HepG2 (cell line): ENCODE measurements around the gene TUBG2. TPM values are rescaled to one million over a fixed set of nuclear protein-coding genes. Genes with fewer than 3 reads are reported as not detected.

Experiments used
- ATF7-NPFF ChIP-seq: sonication (generic); formaldehyde crosslinking; IDR thresholded peaks from 2 replicates; pipeline ENCODE4 v1.8.1; 2023; ENCODE audit warnings: mild to moderate bottlenecking, low read depth, missing genetic modification reagents, moderate library complexity
- FOXK1 ChIP-seq: sonication (generic); formaldehyde crosslinking; IDR thresholded peaks from 2 replicates; pipeline ENCODE4 v1.4.0; 2020; ENCODE audit warnings: low read depth, missing genetic modification reagents, borderline replicate concordance
- HOXA3 ChIP-seq: sonication (generic); formaldehyde crosslinking; IDR thresholded peaks from 2 replicates; pipeline ENCODE4 v1.5.0; 2020; ENCODE audit warnings: missing genetic modification reagents
- KDM3A ChIP-seq: IDR thresholded peaks from 2 replicates; pipeline ENCODE4 v1.6.1; 2018; ENCODE audit warnings: low read depth, missing compliant biosample characterization
- MATR3 ChIP-seq: sonication (generic); formaldehyde crosslinking; IDR thresholded peaks from 2 replicates; pipeline ENCODE4 v1.4.0; 2020; ENCODE audit warnings: missing genetic modification reagents
- MTA1 ChIP-seq: sonication (generic); formaldehyde crosslinking; IDR thresholded peaks from 2 replicates; pipeline ENCODE4 v1.4.0; 2020; ENCODE audit warnings: missing genetic modification reagents, mild to moderate bottlenecking, borderline replicate concordance
- NFE2L2 ChIP-seq: fragments of 150-350 bp; IDR thresholded peaks from 2 replicates; pipeline ENCODE4 v1.6.1; 2014; ENCODE audit warnings: low read length
- PAF1 ChIP-seq: IDR thresholded peaks from 2 replicates; pipeline ENCODE4 v1.6.1; 2016; ENCODE audit warnings: missing genetic modification reagents, missing compliant biosample characterization
- RFXANK ChIP-seq: IDR thresholded peaks from 2 replicates; pipeline ENCODE4 v1.6.1; 2016
- SP5 ChIP-seq: IDR thresholded peaks from 2 replicates; pipeline ENCODE4 v1.6.1; 2016; ENCODE audit warnings: low read depth, borderline replicate concordance
- ZNF451 ChIP-seq: sonication (generic); formaldehyde crosslinking; IDR thresholded peaks from 2 replicates; pipeline ENCODE4 v1.5.0; 2020; ENCODE audit warnings: mild to moderate bottlenecking, missing genetic modification reagents
- ZNF768 ChIP-seq: sonication (generic); formaldehyde crosslinking; IDR thresholded peaks from 2 replicates; pipeline ENCODE4 v1.4.0; 2020; ENCODE audit warnings: missing genetic modification reagents
- ZNF782 ChIP-seq: sonication (generic); formaldehyde crosslinking; IDR thresholded peaks from 2 replicates; pipeline ENCODE4 v1.4.0; 2020; ENCODE audit warnings: missing genetic modification reagents, mild to moderate bottlenecking, borderline replicate concordance
- polyA plus RNA-seq, 8 experiments: library from polyadenylated mRNA; depleted of rRNA in 3 of 8; stranded (reverse) in 7 of 8; unstranded in 1 of 8; fragments of >200 nt; fragmentation: Illumina TruSeq in 4 of 8; extraction: Trizol in 4 of 8; gene quantifications; 2 replicates each; pipeline versions ENCODE4 v1.2.1 to v1.2.3, GENCODE V29; 2011 to 2016; ENCODE audit warnings: low read depth in 4 of 8, missing spikeins in 1 of 8, mixed read lengths in 1 of 8; ENCODE audit not compliant: insufficient read depth in 1 of 8
- total RNA-seq, 5 experiments: library from RNA; depleted of rRNA; stranded (reverse); fragments of >200 nt; fragmentation: Illumina TruSeq; extraction: Trizol; gene quantifications; 2 replicates each; pipeline ENCODE4 v1.2.3, GENCODE V29; 2016; ENCODE audit warnings: low read depth in 1 of 5
- TF ChIP-seq, protein P1 (sequence below): sonication (generic); formaldehyde crosslinking; IDR thresholded peaks from 2 replicates; pipeline ENCODE4 v1.5.0; 2020; ENCODE audit warnings: missing genetic modification reagents
- TF ChIP-seq, protein P2 (sequence below): sonication (generic); formaldehyde crosslinking; IDR thresholded peaks from 2 replicates; pipeline ENCODE4 v1.4.0; 2020; ENCODE audit warnings: missing genetic modification reagents
- TF ChIP-seq, protein P3 (sequence below): sonication (generic); formaldehyde crosslinking; IDR thresholded peaks from 2 replicates; pipeline ENCODE4 v1.5.1; 2020; ENCODE audit warnings: missing genetic modification reagents, mild to moderate bottlenecking, borderline replicate concordance

The TUBG2 gene
- total and polyA plus RNA-seq, 2 of the 13 experiments (the other 11 are each of a cell fraction or from before 2014, with no cell fraction given), result 16.0 to 42.3 TPM

DNA sequence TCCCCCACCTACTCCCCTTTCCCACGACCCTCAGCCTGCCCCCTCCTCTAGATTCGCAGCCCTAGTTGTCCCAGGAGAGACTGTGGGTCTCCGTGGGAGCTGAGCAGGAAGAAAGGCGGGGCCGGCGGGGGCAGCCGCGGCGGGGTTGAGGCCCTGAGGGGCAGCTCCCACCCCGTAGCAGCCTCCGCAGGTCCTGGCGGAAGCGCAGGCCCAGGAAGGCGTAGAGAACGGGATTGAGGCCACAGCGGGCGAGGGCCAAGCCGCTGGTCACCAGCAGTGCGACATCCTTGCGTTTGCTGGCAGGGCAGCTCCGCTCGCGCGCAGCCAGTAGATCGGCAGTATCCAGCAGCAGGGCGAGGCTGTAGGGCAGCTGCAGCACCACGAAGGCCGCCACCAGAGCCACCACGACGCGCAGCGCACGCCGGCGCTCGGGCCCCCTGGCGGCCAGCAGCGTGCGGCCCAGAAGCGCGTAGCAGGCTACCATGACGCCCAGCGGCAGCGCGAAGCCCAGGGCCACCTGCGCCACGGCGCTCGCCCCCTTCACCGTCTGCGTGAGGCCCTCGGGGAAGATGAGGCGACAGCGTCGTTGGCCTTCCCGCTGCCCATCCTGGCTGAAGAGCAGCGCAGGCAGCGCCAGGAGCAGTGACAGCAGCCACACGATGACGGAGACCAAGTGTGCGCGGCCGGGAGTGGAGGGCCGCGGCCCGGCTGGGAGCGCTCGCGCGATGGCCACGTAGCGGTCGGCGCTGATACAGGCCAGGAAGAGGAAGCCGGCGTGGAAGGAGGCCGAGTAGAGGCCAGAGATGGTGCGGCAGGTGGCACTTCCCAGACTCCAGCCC, 20.6 kb downstream of the TUBG2 start (continued):
- TF ChIP-seq, protein P1, sequence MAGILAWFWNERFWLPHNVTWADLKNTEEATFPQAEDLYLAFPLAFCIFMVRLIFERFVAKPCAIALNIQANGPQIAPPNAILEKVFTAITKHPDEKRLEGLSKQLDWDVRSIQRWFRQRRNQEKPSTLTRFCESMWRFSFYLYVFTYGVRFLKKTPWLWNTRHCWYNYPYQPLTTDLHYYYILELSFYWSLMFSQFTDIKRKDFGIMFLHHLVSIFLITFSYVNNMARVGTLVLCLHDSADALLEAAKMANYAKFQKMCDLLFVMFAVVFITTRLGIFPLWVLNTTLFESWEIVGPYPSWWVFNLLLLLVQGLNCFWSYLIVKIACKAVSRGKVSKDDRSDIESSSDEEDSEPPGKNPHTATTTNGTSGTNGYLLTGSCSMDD (CRISPR knock-in tag), result no peak
- no peak for TF ChIP-seq KDM3A (CRISPR knock-in tag)
- TF ChIP-seq, protein P2, sequence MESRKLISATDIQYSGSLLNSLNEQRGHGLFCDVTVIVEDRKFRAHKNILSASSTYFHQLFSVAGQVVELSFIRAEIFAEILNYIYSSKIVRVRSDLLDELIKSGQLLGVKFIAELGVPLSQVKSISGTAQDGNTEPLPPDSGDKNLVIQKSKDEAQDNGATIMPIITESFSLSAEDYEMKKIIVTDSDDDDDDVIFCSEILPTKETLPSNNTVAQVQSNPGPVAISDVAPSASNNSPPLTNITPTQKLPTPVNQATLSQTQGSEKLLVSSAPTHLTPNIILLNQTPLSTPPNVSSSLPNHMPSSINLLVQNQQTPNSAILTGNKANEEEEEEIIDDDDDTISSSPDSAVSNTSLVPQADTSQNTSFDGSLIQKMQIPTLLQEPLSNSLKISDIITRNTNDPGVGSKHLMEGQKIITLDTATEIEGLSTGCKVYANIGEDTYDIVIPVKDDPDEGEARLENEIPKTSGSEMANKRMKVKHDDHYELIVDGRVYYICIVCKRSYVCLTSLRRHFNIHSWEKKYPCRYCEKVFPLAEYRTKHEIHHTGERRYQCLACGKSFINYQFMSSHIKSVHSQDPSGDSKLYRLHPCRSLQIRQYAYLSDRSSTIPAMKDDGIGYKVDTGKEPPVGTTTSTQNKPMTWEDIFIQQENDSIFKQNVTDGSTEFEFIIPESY (CRISPR knock-in tag), result peak; percentile 86
- TF ChIP-seq NFE2L2, result no peak
- no peak for TF ChIP-seq FOXK1 (CRISPR knock-in tag)
- TF ChIP-seq PAF1 (CRISPR knock-in tag), result no peak
- TF ChIP-seq, protein P3, sequence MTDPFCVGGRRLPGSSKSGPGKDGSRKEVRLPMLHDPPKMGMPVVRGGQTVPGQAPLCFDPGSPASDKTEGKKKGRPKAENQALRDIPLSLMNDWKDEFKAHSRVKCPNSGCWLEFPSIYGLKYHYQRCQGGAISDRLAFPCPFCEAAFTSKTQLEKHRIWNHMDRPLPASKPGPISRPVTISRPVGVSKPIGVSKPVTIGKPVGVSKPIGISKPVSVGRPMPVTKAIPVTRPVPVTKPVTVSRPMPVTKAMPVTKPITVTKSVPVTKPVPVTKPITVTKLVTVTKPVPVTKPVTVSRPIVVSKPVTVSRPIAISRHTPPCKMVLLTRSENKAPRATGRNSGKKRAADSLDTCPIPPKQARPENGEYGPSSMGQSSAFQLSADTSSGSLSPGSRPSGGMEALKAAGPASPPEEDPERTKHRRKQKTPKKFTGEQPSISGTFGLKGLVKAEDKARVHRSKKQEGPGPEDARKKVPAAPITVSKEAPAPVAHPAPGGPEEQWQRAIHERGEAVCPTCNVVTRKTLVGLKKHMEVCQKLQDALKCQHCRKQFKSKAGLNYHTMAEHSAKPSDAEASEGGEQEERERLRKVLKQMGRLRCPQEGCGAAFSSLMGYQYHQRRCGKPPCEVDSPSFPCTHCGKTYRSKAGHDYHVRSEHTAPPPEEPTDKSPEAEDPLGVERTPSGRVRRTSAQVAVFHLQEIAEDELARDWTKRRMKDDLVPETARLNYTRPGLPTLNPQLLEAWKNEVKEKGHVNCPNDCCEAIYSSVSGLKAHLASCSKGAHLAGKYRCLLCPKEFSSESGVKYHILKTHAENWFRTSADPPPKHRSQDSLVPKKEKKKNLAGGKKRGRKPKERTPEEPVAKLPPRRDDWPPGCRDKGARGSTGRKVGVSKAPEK (CRISPR knock-in tag), result no peak
- no peak for TF ChIP-seq ZNF451
- no peak; the same call in 1 of the 2 replicates for TF ChIP-seq ATF7-NPFF
- no peak for TF ChIP-seq RFXANK (CRISPR knock-in tag)
- TF ChIP-seq SP5 (CRISPR knock-in tag), result no peak
- peak; percentile 70 for TF ChIP-seq HOXA3 (CRISPR knock-in tag)
- TF ChIP-seq ZNF768 (CRISPR knock-in tag), result peak; percentile 30; the same call in 1 of the 2 replicates
- 0 out of 2 replicates have a peak, but pooled peaks have one; percentile 27 for TF ChIP-seq MATR3 (CRISPR knock-in tag)
- 0 out of 2 replicates have a peak, but pooled peaks have one; percentile 1 for TF ChIP-seq MTA1 (CRISPR knock-in tag)
- TF ChIP-seq ZNF782, result no peak
